ENCODE data around the gene G3BP2. TPM values are rescaled to one million over a fixed set of nuclear protein-coding genes. Genes with fewer than 3 reads are reported as not detected.

Gene G3BP2
- total and polyA plus RNA-seq, 2 of the 8 experiments (the other 6 are each of a cell fraction or from before 2014, with no cell fraction given): 83.7 to 378 TPM

- Histone ChIP-seq H3K9ac (replicated peaks in 1 of 4; ENCODE audit: extremely low read depth in 1 of 4, low read depth in 3 of 4, low read length in 3 of 4) (no peak overlapping the region), H2AK5ac (ENCODE audit: low read depth, low read length) (no peak overlapping the region), H4K91ac (replicated peaks; ENCODE audit: insufficient read length, low read length) (no peak overlapping the region), H3K79me2 (ENCODE audit: control insufficient read depth in 1 of 2, insufficient read depth in 2 of 2, low read length in 2 of 2) (peaks cover 18 to 87% of the 10 kb centered on the region in 2 experiments), H3K79me1 (ENCODE audit: low read depth, low read length) (0 out of 2 replicates have a peak, but pooled peaks cover 2% of the 10 kb centered on the region), H3K4me1 (replicated peaks in 1 of 4; ENCODE audit: control insufficient read depth in 3 of 4, insufficient read depth in 4 of 4, low read length in 3 of 4) (no peaks in the 10 kb centered on the region; a peak in 1 of 7 replicates), H4K20me1 (replicated peaks in 1 of 2; ENCODE audit: control insufficient read depth in 1 of 2, insufficient read depth in 2 of 2, low read length in 2 of 2) (peaks cover 12 to 23% of the 10 kb centered on the region in 2 experiments), H3K56ac (replicated peaks; ENCODE audit: insufficient read length, low read depth, low read length) (no peak overlapping the region), H2BK12ac (ENCODE audit: low read depth, low read length) (no peak overlapping the region), H4K5ac (ENCODE audit: insufficient read length, low read depth, low read length) (no peak overlapping the region), H3K4ac (replicated peaks; ENCODE audit: insufficient read length, low read depth, low read length) (no peak overlapping the region), H2BK20ac (ENCODE audit: low read length) (no peak overlapping the region), H3K27me3 (replicated peaks in 1 of 4; ENCODE audit: control insufficient read depth in 3 of 4, extremely low read depth in 1 of 4, insufficient read depth in 3 of 4, low read length in 3 of 4) (no peaks in the 10 kb centered on the region), H4K8ac (ENCODE audit: extremely low read depth, insufficient read depth, low read length) (no peak overlapping the region), H3K36me3 (ENCODE audit: control insufficient read depth in 2 of 4, insufficient read depth in 4 of 4, low read length in 3 of 4) (peaks cover 7 to 64% (median 36%) of the 10 kb centered on the region in 4 experiments; a peak in 7 of 8 replicates), H2BK120ac (replicated peaks; ENCODE audit: low read depth, low read length) (no peak overlapping the region), H3K4me2 (ENCODE audit: insufficient read depth in 1 of 2, low read depth in 2 of 2, low read length in 2 of 2) (no peak overlapping the region), H3K18ac (ENCODE audit: extremely low read depth, low read length) (no peak overlapping the region), H3K27ac (ENCODE audit: low read depth, low read length) (no peak overlapping the region), H2BK15ac (ENCODE audit: low read length) (no peak overlapping the region), H3K4me3 (ENCODE audit: extremely low read depth in 1 of 4, insufficient read depth in 2 of 4, low read depth in 3 of 4, low read length in 4 of 4) (no peak overlapping the region), H3K14ac (ENCODE audit: insufficient read length) (no peak overlapping the region), H2BK5ac (ENCODE audit: low read depth, low read length) (no peak overlapping the region), H2AFZ (ENCODE audit: low read length) (no peak overlapping the region), H3K9me3 (ENCODE audit: insufficient read depth in 2 of 2, low read depth in 1 of 2, low read length in 1 of 2) (no peaks in the 10 kb centered on the region), H3K23ac (ENCODE audit: insufficient read length) (no peak overlapping the region), H3K23me2 (ENCODE audit: low read depth, low read length) (no peaks in the 10 kb centered on the region; the same call in 1 of the 2 replicates)
- POLR2A ChIA-PET (ENCODE audit: partially characterized antibody): interaction anchor here (2.6 to 2.9 kb wide), 2 partner anchors 8 to 64 kb away, joined by 9 to 16 read pairs; partner anchors contain the start of gene USO1
- CTCF ChIA-PET (ENCODE audit: partially characterized antibody): interaction anchor here (0.6 to 1.9 kb wide), 4 partner anchors 8 to 46 kb away, joined by 3 to 9 read pairs (median 4); no protein-coding TSS in a partner anchor
- FAIRE-seq (no peak), DNase-seq (ENCODE audit: low read depth in 1 of 2, low spot score in 2 of 2) (no peak)
- 90% methylated on average over 2 of the region's 2 CpGs; no CpG with 5 or more reads in 1 of the 2 experiments for WGBS, 2 experiments (ENCODE audit: extremely low coverage in 1 of 2, insufficient coverage in 1 of 2, insufficient read length in 1 of 2, insufficient replicate concordance in 2 of 2, low coverage in 1 of 2, low lambda C conversion rate in 2 of 2, missing lambda C conversion rate in 1 of 2)
- TF ChIP-seq CHD2 (IDR thresholded peaks at IDR 0.05; ENCODE audit: low read length): no peak
- TF ChIP-seq POLR2A (IDR thresholded peaks at IDR 0.05; ENCODE audit: control extremely low read depth in 1 of 2, low read depth in 2 of 2, low read length in 2 of 2): no peak
- no peak for TF ChIP-seq TEAD4 (IDR thresholded peaks at IDR 0.05; ENCODE audit: low read depth, low read length)
- TF ChIP-seq SIN3A (conservative IDR thresholded peaks at IDR 0.05 in 1 of 2, IDR thresholded peaks at IDR 0.05 in 1 of 2; ENCODE audit: low read depth in 1 of 2, low read length in 2 of 2): no peak
Observed at GRCh38 chr4:75660491-75660890, 12.7 kb downstream of the G3BP2 start.
